Measurements from ENCODE around the gene KIF11.
A peak's percentile ranks its signal among the peaks of the same experiment; 100 is the strongest.

Gene KIF11

GRCh38 chr10:92591550-92592022 lies 1.3 kb upstream of the KIF11 start:
- DNase-seq: peak; percentile 97

GRCh38 chr10:92593619-92594588 lies 974 bp downstream of the KIF11 start:
- DNase-seq: peak; percentile 47

GRCh38 chr10:92595505-92595904 lies 2.6 kb downstream of the KIF11 start:
- no peak for DNase-seq

GRCh38 chr10:92598321-92598720 lies 5.4 kb downstream of the KIF11 start:
- no peak for DNase-seq

GRCh38 chr10:92604841-92605240 lies 11.9 kb downstream of the KIF11 start:
- DNase-seq: no peak

GRCh38 chr10:92615515-92615914 lies 22.6 kb downstream of the KIF11 start:
- no peak for DNase-seq

- DNase-seq: no peak
Observed at GRCh38 chr10:92619368-92619767, 26.4 kb downstream of the KIF11 start.

GRCh38 chr10:92627845-92628480 lies 35.0 kb downstream of the KIF11 start:
- DNase-seq: no peak

- DNase-seq: no peak
Observed at GRCh38 chr10:92629945-92630344, 37.0 kb downstream of the KIF11 start.

- no peak for DNase-seq
Observed at GRCh38 chr10:92638037-92638436, 45.1 kb downstream of the KIF11 start.

GRCh38 chr10:92640107-92640506 lies 47.2 kb downstream of the KIF11 start:
- no peak for DNase-seq

GRCh38 chr10:92641492-92641891 lies 48.6 kb downstream of the KIF11 start:
- DNase-seq: no peak

GRCh38 chr10:92644921-92645320 lies 52.0 kb downstream of the KIF11 start:
- no peak for DNase-seq

- peak; percentile 56 for DNase-seq
Observed at GRCh38 chr10:92650864-92651263, 57.9 kb downstream of the KIF11 start.

- no peak for DNase-seq
Observed at GRCh38 chr10:92655426-92655825, 62.5 kb downstream of the KIF11 start.

GRCh38 chr10:92656266-92656961 lies 63.5 kb downstream of the KIF11 start:
- no peak for DNase-seq

GRCh38 chr10:92657024-92657423 lies 64.1 kb downstream of the KIF11 start:
- DNase-seq: no peak

- DNase-seq: peak; percentile 14
Observed at GRCh38 chr10:92662848-92663247, 69.9 kb downstream of the KIF11 start.

- no peak for DNase-seq
Observed at GRCh38 chr10:92664322-92664721, 71.4 kb downstream of the KIF11 start.

GRCh38 chr10:92667078-92667477 lies 74.1 kb downstream of the KIF11 start:
- DNase-seq: no peak

GRCh38 chr10:92677708-92678107 lies 84.8 kb downstream of the KIF11 start:
- DNase-seq: no peak

GRCh38 chr10:92678206-92678605 lies 85.3 kb downstream of the KIF11 start:
- no peak for DNase-seq

- DNase-seq: no peak
Observed at GRCh38 chr10:92681306-92681834, 88.4 kb downstream of the KIF11 start.

Data from DMS53 (cell line).